DMS153 treated with DMSO at 0.1 percent for 48 hours (cell line): ENCODE data around the gene LGALS3.
"Not testable (repeated sequence)": the region's sequence is repeated elsewhere in the genome, so short reads cannot be mapped to it uniquely, and the experiment has no call there.

Experiments
- DNase-seq: peaks from one replicate; lab custom pipeline; 2025; ENCODE audit not compliant: unreplicated experiment; lab: John Stamatoyannopoulos, UW

LGALS3 gene

GRCh38 chr14:55129086-55129427 is at the start of gene LGALS3:
TSS of gene LGALS3 (plus strand) at chr14:55129252. CDS start at chr14:55137374, 8,122 bp downstream.
- DNase-seq: no peak

GRCh38 chr14:55079961-55080360 is 49.1 kb upstream of the LGALS3 start:
- DNase-seq: not testable (repeated sequence)

GRCh38 chr14:55084401-55085059 is 44.5 kb upstream of the LGALS3 start:
- no peak for DNase-seq

GRCh38 chr14:55085060-55085660 is 43.9 kb upstream of the LGALS3 start:
- DNase-seq: no peak

- no peak for DNase-seq
Observed at GRCh38 chr14:55086938-55087337, 42.1 kb upstream of the LGALS3 start.

GRCh38 chr14:55088356-55088755 is 40.7 kb upstream of the LGALS3 start:
- no peak for DNase-seq

GRCh38 chr14:55092341-55092740 is 36.7 kb upstream of the LGALS3 start:
- no peak for DNase-seq

- DNase-seq: no peak
Observed at GRCh38 chr14:55094292-55095157, 34.5 kb upstream of the LGALS3 start.

- DNase-seq: no peak
Observed at GRCh38 chr14:55097881-55098560, 31.0 kb upstream of the LGALS3 start.

GRCh38 chr14:55098561-55098898 is 30.5 kb upstream of the LGALS3 start:
- DNase-seq: no peak

GRCh38 chr14:55099756-55100155 is 29.3 kb upstream of the LGALS3 start:
- no peak for DNase-seq

GRCh38 chr14:55101698-55102097 is 27.4 kb upstream of the LGALS3 start:
- DNase-seq: no peak

- peak; percentile 67 for DNase-seq
Observed at GRCh38 chr14:55102141-55102621, 26.9 kb upstream of the LGALS3 start.

GRCh38 chr14:55103005-55103640 is 25.9 kb upstream of the LGALS3 start:
- DNase-seq: peak; percentile 65

GRCh38 chr14:55103971-55104954 is 24.8 kb upstream of the LGALS3 start:
- DNase-seq: no peak

- DNase-seq: no peak
Observed at GRCh38 chr14:55105991-55106390, 23.1 kb upstream of the LGALS3 start.

GRCh38 chr14:55107766-55108554 is 21.1 kb upstream of the LGALS3 start:
- no peak for DNase-seq

- DNase-seq: no peak
Observed at GRCh38 chr14:55109836-55110235, 19.2 kb upstream of the LGALS3 start.

- DNase-seq: no peak
Observed at GRCh38 chr14:55111122-55111708, 17.8 kb upstream of the LGALS3 start.
